COLO668 (cell line): Measurements from ENCODE around the gene COTL1.

ENCODE experiments used
- DNase-seq: peaks from one replicate; lab custom pipeline; 2025; ENCODE audit not compliant: unreplicated experiment; lab: John Stamatoyannopoulos, UW

The COTL1 gene

DNA sequence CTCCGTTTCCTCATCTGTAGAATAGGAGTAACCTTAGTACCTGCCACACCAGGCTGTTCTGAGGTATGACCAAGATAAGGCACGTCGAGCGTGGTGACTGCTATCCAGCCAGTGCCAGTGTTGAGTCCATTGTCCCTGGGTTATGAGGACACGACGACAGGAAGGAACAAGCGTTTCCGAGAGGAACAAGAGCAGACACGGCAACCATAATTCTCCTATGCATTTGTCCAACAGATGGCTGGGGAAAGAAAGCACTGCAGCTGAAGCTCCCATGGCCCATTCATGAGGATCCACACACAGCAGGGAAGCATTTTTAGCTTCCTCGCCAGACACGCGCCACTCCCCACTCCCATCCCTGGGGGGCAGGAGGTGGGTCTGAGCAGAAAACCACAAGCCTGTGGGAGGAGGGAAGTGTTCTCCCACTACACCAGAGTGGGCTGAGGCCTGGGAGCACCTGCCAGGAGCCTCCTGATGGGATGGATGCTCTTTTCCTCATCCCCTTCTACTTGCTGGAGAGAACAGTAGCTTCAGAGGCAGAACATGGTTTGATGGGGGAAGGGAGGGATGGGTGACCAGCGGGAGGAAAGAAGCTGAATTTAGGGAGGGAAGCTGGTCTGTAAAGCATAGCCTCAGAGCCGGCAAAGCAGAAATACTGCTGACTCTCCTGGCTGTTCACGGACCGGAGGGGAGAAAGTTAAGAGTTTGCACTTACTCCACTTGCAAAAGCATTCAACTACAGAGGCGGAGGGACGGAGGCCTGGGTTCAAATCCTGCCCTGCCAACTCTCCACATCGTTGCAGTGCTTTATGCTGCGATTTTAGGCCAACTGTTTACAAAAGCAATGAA is 2.7 kb downstream of the COTL1 start:
- no peak for DNase-seq

DNA sequence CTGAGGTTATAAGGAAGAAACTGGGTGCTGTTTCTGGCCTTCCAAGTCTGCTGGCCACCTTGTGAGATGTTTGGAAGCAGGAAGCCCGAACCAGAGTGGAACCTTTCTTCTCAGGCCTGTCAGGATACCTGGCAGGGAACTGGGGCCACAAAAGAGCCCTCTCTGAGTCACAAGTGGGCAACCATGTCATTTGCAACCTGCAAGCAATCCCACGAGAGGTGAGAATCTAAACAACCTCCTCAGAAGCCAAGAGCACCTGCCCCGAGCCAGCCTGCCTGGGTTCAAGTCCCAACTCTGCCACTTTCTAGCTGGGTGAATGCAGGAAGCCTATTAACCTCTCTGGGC is 3.3 kb downstream of the COTL1 start:
- DNase-seq, result no peak

DNA sequence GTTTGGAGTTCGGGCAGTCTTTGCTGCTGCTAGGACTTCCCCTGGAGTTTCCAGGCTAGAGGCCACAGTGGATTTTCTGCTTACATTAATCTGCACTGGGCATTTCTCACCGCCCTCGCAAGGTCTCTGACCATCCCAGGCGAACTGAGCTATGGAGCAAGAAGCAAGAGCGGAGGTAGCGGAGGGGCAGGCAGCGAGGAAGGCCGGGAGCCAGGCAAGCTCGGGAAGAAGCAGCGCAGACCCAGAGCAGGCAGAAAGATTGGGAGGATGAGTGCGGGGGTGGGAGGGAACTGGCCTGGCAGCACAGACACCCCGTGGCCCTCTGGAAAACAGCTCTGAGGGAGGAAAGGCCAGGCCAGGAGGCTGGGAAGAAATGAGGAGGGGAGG is 3.8 kb downstream of the COTL1 start:
- no peak for DNase-seq

DNA sequence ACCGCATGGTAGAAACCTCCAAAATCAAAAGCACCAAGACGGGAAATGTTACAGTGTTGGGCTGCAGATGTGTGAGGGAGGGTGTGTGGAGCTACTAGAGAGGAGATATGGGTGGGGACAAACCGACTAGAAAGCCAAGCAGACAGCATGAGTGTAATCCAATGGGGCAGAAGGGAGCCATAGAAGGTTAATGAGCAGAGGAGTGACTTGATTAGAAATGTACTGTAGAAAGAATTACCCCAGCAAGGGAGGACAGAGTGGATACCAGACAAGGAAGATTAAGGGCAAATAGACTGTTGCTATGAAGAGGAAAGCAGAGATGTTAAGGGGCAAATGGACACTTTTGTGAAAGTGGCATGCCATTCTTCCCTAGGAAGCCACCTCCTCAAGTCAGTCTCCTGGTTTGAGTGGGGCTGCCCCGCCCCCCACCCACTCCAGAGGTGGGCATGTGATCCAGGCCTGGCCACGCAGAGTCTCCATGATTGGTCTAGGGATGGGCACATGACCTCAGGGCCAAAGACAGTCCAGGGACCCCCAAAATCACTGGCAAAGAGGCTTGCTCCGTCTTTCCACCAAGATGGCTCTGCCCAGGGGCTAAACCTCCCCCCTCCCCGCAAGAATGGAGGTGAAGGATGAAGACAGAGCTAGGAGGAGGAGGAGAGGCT is 4.3 kb downstream of the COTL1 start:
- DNase-seq, result no peak

DNA sequence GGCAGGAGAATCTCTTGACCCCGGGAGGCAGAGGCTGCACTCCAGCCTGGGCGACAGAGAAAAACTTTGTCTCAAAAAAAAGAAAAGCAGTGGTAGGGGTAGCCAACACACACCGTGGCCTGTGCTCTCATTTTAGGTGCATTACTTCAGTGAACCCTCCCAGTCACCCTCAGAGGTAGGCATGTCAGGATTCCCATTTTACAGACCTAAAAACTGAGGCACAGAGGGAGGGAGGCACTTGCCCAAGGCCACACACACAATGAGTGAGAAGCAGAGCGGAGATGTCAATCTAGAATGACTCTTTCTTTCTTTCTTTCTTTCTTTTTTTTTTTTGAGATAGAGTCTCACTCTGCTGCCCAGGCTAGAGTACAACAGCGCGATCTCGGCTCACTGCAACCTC is 5.2 kb downstream of the COTL1 start:
- DNase-seq, result no peak

DNA sequence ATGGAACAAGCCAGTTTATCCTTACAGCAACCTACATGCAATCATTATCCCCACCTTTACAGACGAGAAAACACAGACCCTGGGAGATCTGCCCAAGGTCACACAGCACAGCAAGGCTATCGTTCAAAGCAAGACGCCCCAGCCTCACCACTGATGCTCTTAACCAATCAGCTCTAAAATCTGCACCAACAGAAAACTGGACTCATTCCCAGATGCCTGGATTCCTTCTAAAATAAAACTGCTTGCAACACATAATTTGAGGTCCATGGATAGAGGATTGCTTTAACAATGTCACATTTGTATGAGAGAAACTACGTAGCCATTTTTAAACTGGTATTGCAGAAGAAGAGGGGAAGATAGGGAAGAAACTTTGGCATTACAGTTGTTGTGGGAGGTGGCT is 6.8 kb downstream of the COTL1 start:
- DNase-seq, result no peak

DNA sequence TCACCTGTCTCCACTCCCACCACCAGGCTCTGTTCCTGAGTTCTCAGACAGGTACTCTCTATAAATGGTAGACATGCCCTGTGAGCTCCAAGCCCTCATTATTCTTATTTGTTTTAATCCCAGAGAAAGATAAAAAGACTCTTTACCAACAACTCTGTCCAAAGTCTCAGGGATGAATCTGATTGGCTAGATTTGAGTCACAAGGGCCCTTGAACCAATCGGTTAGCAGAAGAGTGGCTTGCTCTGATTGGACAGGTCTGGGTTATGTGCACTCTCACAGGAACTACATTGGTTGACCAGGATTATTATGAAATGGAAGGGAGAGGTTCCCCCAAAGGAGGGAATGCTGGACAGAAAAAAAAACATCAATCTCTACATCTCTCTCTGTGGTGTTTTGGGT is 7.5 kb downstream of the COTL1 start:
- DNase-seq, result no peak

DNA sequence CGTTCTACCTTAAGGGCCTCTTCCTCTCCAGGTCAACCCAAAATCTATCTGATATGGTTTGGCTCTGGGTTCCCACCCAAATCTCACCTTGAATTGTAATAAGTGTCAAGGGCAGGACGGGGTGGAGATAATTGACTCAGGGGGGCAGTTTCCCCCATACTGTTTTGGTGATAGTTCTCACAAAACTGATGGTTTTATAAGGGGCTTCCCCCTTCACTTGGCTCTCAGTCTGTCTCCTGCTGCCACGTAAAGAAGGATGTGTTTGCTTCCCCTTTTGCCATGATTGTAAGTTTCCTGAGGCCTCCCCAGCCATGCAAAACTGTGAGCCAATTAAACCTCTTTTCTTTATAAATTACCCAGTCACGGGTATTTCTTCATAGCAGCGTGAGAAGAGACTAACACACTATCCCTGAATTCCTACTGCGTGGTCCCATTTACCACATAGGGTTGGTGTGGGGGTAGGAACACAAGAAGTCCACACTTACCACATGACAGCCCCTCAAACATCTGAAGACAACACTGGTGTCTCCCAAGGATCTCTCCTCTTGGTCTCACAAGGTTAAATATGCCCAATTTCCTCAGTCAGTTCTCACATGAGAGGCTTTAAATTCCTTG is 8.2 kb downstream of the COTL1 start:
- no peak for DNase-seq

DNA sequence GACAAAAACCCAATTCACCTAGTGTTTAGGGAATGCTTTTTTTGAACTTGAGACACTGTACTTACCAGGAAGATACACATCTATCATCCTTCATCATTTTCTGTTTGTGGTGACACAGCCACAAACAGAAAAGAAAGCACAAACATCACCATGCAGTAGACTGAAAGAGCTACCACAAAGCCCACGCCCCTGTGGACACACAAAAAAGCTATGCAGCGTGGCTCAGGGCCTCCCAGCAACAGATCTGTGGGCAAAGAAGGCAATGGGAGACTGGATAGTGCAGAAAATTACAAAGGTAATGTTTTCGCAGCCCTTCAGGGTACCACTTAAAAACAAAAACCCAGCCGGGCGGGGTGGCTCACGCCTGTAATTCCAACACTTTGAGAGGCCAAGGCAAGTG is 9.6 kb downstream of the COTL1 start:
- no peak for DNase-seq

DNA sequence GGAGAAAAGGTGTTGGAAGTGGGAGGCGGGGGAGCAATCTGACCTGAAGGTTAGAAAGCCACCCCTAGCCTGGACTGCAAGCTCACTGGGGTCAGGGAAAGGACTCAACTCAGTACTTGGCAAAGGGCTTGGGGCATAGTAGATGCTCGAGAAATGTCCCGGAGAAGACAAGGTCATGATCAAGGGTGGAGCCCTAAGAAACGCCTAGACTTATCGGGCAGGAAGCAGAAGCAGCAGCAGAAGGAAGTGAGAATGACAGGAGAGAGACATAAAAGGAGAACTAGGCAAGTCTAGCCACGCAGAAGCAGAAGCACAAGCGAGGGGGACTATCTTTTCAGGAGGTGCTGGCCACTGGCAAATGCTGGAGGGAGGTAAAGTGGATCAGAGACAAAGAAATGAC is 10.2 kb downstream of the COTL1 start:
- DNase-seq, result no peak

DNA sequence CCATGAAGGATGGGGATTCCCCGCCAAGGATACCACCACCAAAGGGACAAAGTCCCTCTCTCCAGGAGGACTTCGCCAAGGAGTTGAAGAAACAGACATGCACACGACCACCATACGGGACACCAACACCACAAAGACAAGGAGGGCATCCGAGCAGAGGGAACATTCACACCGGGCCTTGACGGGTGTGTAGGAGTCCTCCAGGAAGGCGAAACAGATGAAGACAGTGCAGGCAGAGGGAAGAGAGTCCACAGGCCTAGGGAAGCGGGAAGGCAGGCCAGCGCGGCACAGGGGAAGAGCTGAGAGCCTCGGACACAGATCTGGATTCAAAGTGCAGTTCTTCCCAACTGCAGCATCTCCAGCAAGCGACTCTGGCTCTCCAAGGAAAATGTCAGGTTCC is 10.8 kb downstream of the COTL1 start:
- DNase-seq, result no peak

DNA sequence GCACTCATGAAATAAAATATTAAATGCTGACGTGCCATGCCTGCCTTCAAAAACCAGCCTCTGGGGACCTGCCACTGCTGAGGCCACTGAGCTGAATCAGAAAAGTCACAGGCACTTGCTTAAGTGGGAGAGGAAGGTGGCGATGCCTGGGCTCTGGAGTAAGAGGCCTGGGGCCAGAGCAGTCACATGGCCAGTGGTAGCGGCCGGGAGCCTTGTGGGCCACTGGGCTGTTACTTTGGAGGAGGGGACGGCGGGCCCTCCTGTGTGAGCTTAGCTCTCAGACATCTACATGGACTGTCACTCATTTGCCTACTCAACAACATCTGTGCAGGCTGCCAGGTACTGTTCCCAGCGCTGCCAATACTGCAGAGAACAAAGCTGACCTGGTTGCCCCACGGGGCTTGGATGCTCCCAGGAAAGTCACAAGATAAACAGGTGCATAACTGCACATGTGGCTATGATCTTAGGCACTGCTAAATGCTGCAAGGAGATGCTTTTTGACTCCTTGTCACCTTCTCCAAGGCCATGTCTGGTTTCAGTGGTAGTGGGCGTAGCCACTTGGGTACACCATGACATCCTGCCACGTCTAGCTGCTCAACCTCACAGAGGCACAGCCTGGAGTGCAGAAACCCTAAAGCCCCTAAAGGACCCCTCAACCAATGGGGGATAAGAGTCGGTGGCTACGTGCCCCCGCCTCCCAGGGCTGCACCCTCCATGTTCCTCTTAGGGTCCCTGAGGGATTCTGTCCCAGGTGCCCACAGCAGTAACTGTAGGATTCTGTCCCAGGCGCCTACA is 11.6 kb downstream of the COTL1 start:
- no peak for DNase-seq

DNA sequence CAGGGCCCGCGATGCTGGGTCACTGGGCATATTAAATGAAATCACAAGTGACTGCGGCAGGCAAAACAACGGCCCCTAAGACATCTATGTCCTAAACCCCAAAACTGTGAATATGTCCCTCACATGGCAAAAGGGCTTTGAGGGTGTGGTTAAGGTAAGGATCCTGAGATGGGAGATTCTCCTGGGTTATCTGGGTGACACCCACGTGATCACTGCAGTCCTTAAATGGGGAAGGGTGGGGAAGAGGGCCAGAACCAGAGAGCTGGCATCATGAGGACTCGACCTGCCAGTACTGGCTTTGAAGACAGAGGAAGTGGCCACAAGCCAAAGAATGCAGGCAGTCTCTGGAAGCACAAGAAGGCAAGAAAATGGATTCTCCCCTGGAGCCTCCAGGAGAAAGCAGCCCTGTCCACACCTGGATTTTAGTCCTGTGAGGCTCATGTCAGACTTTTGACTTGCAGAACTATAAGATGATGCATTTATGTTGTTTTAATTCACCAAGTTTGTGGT is 12.5 kb downstream of the COTL1 start:
- no peak for DNase-seq

DNA sequence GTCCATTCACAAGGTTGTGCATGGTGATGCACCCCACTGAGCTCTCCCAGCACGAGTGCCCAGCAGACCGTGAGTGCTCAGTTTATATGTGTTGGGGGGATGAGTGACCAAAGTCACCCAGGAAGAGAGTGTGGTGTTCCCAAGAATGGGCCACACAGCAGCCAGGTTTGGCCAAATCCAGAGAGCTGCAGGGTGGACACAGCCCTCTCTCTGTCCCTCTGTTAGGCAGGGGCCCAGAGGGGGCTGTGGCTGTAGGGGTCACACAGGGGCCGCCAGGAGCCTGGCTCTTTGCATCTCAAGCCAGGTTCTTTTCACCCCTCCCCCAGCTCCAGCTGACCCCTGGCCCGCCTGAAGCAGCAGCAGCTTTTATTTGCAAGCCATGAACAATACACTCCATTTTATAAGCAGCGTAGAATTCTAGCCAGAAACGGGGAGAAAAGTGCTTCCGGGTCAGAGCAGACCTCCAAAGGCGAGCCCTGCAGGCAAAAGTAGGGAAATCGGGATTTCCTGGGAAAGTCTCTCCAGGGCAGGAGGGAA is 13.3 kb downstream of the COTL1 start:
- no peak for DNase-seq

DNA sequence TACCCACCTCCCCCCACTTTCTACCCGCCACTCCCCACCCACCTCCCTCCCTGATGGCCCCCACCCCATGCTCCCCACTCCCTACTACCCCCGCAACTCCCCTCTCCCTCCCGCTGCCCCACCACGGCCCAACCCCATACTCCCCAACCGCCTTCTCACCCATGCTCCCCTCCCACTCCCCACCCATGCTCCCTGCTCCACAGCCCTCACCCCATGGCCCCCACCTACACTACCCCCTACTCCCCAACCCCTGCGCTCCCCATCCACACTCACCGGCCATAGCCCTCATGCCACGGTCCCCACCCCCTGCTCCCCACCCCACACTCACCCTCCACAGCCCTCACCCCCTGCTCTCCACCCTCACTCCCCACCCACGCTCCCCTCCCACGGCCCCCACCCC is 13.9 kb downstream of the COTL1 start:
- DNase-seq, result no peak

DNA sequence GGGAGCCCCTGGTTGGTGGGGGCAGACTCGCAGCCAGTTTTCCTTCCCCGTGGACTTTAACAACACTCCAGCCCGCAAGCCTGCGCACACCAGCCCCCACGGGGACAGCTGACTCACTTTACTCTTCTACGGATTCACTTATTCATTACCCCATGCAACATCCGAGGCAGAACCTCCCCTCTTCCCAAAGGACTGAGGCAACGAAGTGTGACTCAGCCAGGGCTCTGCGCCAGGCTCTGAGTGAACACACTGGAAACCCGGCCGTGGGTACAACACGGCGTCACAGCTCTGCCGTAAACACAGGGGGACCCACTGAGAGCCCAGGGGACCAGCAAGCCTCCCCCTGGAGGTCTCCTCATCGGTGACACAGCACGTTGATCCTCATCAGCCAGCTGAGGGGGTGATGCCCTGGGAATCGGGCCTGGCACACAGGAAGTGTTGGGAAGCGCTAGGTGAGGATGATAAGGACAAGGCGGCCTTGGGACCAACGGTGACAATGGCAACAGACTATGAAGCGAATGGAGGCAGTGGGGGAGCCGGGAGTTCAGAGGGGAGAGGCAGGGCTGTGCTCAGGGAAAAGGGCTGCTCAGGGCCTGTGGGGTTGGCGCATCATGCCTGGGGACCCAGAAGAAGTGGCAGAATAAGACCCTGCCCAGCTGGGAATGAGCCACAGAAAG is 14.6 kb downstream of the COTL1 start:
- no peak for DNase-seq

DNA sequence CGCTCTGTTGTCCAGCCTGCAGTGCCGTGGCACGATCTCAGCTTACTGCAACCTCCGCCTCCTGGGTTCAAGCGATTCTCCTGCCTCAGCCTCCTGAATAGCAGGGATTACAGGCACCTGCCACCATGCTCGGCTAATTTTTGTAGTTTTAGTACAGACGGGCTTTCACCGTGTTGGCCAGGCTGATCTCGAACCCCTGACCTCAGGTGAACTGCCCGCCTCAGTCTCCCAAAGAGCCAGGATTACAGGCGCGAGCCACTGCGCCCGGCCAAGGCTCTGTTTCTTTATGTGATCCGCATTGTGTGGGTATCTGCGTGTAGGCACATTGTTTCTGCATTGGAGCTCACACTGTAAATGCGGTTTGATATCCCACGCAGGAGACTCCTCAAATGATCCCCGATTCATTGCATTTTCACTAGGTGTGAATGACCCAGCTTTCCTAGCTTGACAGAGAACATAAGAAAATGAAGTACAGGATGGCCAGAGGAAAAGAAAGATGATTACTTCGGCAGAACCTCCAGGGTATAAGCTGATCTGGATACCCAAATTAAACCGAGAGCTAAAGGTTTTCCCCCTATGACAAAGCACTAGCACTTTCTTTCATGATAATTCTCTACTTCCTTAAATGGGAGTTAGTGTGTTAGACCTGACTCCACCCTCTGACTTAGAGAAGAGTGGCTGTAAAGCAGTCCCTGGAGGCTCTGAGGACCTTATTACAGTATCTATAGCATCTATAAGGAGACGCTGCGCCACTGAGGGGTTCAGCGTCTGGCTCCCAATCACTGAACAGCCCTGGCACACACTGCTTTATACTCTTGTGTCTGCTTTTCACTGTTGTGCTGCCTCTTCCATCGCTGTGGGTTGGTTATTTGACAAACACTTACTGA is 17.3 kb downstream of the COTL1 start:
- DNase-seq, result no peak

DNA sequence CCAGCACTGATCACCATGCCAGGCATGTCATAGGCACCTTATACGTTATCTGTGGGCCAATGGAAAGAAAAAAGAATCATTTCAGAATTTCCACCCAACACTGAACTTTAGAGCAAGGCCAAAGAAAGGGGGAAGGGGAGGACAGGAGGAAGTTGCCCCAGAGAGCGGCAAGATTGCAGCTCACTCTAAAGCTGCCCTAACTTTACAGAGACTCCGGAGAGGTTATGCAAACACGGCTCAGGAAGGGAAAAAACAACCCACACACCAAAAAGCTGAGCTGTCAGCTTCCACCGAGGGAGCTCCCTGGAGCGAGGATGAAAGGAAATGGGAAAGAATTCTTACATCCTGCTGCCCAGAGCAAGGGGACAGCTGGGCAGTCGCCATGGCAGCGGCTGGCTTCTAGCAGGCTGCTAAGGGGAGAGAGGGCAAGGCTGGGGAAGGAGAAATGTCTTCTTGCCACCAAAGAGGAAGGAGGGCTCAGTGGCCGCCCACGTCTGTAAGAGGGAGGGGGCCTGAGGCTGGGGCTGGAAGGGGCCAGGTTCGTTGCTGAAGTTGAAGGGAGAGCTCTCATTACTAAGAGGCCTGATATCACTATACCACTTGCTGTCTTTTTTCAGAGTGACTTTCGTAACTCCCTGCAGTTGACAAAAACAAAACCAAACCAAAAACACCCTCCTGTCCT is 18.2 kb downstream of the COTL1 start:
- DNase-seq, result no peak

DNA sequence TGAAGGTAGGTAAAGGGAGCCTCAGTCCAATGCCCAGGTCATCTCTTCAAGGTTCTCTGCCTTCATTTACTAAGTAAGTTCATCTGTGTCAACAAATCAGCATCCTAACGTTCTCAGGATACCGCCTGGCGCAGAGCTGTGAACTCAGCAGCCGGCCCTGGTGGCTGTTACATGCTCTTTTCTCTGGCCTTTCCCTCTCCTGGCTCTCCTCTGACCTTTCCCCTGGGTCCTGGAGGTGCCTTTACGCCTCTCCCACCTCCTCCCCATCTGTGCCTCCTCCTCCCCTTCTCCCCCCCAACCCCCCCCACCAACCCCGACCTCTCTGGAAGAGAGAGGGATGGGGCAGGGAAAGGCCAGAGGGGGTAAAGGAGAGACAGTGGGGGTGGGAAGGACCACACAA is 19.5 kb downstream of the COTL1 start:
- no peak for DNase-seq
